ACHN (cell line): ENCODE data around the gene LTA4H.
A peak's percentile ranks its signal among the peaks of the same experiment; 100 is the strongest.

Experiments used
- DNase-seq: peaks from one replicate; pipeline ENCODE4 v3.0.0-alpha.2; 2015
- in situ Hi-C: cut with HindIII; loops from 2 replicates; pipeline ENCODE4 v1.10.0; 2017; ENCODE audit warnings: low sequenced_read_pairs, low pct_ligation_motif_present, low pct_unique_long_range_greater_than_20kb

The LTA4H gene

DNA sequence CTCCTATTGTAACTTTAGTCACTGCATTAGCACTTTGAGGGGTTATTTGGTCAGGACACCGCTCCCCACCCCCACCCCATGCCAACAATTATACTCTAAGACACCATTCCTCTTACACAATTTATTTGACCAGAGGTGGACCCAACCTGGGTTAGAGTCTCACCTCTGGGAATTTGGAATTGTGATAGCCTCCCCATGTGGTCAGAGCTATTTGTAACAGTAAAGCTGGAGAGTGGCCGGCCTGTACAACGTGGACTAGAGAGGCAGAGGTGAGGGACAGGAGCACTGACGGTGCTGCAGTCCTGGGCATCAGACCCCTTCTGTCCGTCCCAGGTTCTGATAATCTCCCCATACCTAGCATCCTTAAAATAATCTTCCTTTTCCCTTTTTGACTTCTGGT is 35.9 kb downstream of the LTA4H start:
- DNase-seq, result no peak
- in situ Hi-C loops, result no loop called here

DNA sequence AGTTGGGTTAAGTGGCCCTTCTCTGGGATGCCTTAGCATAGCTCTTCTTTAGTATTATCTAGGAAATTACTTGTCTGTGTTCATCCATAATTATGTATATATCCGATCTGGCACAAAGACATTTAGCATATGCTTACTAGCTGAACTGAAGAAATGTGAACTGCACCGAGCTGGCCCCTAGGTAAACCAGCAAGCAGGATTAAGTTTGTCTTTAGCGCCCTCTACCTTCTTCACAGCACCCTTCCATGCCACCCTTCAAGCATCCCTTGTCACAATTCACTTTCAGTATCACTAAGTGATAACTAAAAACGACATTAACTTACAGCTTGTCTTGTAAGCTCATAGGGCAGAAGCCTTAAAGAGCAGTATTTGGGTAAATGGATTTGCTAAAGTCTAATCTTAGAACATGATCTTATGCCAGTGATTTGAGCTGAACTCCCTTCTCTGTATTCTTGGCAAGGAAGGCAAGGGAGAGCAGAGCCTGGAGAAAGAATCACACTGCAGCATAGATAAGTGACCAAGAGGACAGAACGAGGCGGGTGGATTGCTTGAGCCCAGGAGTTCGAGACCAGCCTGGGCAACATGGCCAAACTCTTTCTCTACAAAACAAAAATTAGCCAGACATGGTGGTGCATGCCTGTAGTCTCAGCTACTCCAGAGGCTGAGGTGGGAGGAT is 36.6 kb downstream of the LTA4H start:
- in situ Hi-C loops, result no loop called here
- peak; percentile 79 for DNase-seq

DNA sequence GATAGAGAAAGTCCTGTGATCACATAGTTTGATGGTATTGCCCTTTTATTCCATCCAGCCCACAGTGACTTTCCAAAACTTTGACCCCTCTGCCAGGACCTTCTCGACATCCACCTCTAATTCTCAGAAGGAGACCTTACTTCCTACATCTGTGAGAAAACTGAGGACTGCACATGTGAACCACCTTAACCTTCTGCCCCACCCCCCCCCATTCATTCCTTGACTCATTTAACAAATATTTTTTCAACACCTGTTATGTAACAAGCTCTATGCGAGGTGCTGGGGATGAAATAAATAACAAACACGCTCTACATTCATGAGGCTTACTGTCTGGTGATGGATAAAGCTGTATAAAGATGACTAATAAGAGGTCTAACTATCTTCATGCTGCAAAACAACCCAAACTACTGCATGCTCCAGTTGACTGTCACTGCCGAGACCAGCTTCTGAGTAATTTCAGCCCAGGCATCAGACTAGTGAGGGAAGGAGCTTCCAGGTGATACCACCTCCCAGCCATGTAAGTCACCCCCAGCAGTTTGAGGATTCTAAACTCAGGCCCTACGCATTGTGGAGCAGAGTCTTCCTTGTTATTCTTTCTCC is 37.4 kb downstream of the LTA4H start:
- in situ Hi-C loops, result no loop called here
- no peak for DNase-seq

DNA sequence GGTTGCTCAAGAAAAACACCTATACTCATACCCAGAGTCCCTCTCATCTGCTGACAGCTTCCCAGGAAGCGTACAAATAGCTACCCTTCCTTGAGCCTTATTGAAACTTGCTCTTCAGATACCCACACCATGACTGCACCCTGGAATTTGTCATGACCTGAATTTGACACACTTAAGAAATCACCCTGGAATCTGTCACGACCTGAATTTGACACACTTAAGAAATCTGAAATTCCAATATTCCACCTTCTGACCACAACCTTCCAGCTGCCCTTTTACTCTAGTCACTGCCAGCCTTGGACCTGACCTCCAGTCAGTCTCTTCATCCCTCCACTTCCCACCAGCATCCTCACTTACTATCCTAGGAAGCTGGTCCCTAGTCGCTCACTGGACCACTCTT is 38.1 kb downstream of the LTA4H start:
- DNase-seq, result no peak
- in situ Hi-C loops, result no loop called here

DNA sequence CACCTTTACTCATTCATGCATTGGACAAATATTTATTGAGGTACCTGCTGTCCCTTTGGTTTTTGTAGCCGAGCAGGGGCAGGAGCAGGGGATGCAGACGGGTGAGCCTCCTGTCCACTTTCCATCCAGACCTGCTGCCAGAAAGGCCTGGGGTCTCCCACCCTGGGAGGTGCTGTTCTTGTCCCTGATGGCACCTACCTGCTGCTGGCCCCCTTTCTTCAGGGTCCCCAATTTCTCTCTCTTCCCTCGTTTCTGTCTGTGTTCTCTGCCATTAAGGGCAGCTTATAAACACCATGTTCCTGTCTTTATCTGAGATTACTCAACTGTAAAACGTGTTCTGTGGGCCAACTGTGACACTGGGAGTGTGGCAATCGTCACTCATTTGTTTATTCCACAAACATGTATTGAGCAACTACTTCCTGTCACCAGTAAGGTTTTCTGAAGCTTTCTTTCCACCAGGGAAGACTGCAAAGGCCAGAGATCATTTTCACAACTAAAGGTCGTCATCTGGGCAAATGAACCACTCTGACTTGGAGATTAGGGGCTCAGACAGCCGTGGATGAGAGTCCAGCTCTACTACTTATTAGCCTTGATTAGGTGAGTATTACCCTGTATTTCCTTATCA is 39.2 kb downstream of the LTA4H start, which contains the start of gene HAL:
Gene HAL (minus strand): TSS at position 311 of the 625 bp plus-strand sequence. CDS start 434 bp downstream, outside the sequence.
- DNase-seq, result no peak
- in situ Hi-C loops, result no loop called here

DNA sequence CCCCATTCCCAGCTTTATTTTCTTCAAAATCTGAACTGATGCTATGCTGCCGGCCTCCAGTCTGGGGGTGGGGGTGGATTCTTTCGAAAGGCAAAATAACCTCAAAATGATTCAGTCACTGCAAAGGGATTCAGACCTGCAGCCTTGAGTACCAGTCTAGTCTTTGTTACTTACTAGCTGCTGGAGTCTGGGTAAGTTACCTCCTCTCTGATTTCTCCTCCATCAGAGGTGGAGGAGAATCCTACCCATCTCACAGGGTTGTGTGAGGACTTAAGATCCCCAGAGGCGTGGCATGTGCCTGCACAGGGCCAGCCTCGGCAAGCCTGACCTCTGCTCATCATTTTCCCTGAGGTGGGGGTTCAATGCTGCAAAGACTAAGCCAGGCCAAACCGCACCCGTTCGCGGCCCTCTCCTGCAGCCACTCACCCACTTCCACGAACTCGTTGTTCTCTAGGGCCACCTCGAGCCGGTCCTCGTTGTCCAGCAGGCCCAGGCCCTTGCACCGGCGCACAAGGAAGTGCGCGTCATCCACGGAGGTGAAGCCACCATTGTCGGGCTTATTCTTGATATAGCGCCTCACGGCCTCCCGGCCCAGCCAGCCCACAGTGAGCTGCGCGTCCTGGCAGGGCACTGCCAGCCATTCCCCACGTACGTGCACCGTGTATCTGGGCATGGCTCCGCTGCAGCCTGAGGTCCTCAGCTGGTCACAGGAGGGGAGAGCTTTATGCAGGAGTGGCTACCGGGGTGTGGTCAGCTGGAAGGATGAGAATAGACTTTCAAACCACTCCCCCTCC is 40.0 kb downstream of the LTA4H start:
- in situ Hi-C loops, result no loop called here
- no peak for DNase-seq

DNA sequence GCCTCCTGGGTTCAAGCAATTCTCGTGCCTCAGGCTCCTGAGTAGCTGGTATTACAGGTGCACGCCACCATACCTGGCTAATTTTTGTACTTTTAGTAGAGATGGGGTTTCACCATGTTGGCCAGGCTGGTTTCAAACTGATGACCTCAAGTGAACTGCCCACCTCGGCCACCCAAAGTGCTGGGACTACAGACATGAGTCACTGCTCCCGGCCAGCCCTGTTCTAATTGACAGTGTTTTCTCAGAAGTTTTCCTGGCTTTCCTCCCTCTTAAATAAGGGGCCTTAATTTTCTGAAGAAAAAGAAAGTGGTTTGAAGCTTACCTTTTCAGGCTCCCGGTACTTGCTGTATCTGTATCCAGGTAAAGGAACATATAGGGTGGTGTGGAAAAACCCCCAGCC is 40.9 kb downstream of the LTA4H start:
- DNase-seq, result no peak
- in situ Hi-C loops, result no loop called here

DNA sequence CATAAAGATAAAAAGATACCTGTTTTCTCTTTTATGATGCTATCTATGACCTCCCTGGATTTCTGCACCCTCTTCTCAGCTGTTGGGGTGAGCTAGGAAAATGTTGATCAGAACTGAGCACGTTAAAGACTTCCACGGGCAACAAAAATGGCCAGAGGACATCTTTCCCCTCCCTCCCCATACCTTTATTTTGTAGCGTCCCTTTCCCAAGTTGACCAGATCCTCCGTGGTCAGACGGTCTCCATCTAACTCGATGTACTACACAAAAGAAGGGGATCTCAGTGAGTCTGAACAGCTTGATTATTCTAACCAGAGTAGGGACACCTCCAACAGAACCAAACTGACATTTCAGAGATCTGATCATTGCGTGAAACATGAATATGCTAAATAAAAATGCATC is 41.5 kb downstream of the LTA4H start:
- DNase-seq, result no peak
- in situ Hi-C loops, result no loop called here

DNA sequence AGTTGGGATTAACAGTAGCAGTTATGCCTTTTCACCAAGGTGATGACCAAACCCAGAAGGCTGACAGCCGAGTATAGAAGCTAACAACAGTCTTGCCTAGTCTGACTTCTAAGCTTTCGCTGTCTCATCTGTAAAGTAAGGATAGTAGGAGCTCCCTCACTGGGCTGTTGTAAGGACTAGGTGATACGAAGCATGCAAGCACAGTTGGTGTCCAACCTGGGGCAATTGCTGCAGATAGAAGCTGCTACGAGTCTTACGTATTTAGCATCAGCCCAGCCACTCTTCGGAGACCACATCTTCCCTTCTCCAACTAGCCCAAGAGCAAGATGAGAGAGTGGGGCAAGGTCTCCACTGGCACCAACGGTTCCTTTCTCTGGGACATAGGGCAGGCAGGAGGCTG is 45.3 kb downstream of the LTA4H start:
- in situ Hi-C loops, result no loop called here
- no peak for DNase-seq

DNA sequence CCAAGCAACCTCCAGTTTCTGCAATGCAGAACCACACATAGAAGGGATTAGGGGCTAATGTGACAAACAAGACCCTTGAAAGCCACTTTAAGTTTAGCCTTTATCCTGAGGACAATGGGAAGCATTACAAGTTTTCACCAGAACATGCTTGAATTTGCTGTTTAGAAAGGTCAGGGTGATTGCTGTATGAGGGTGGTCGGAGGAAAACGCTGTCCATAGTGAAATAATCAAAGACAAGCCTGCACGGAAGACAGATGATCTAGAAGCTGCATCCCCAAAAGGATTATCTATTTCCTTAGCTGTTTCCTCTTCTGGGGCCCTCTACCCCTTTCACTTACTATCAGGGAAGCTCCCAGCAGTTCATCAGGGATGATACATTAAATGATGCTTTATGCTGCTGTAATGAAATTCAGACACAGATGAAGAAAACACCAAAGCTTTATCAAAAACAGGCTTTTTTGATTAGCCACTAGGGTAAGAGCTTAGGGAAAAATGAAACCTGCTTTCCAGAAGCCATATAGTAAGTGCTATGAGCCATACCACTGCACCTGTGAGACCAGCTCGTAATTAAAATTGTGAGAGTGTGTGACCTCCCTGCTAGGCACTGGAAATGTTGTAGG is 45.8 kb downstream of the LTA4H start:
- DNase-seq, result no peak
- in situ Hi-C loops, result no loop called here

DNA sequence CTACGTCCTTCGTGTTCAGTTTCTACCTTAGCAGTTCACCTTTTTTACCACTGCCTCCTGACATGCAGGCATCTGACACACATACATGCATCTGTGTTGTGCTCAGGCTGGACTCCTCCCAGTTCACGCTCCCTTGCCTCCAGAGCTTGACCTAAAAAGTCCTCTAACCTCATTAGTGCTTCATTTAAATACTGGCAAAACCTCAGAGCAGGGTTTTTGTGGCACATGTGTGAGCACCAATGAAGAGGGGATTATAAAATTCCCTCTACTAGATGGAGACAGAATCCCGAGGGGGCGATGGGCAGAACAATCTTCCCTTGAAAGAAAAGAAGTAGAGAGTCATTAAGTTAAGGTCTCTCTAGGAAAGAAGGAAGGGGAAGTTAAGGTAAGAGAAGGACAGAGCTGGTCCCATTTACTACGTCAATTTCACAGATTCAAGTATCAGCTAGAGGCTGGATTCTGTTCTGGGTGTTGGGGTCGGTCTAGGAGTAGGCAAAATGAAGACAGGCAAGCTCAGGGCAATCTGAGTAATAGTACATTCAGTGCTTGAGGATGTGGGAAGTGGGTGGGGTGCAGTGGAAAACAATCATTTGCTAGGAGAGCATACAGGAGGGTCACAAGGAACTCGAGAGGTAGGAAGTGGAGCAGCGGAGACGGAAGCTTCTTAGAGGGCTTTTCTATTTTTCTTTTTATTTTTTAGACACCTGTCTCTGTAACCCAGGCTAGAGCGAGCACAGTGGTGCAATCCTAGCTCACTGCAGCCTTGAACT is 46.7 kb downstream of the LTA4H start:
- in situ Hi-C loops, result no loop called here
- DNase-seq, result no peak

DNA sequence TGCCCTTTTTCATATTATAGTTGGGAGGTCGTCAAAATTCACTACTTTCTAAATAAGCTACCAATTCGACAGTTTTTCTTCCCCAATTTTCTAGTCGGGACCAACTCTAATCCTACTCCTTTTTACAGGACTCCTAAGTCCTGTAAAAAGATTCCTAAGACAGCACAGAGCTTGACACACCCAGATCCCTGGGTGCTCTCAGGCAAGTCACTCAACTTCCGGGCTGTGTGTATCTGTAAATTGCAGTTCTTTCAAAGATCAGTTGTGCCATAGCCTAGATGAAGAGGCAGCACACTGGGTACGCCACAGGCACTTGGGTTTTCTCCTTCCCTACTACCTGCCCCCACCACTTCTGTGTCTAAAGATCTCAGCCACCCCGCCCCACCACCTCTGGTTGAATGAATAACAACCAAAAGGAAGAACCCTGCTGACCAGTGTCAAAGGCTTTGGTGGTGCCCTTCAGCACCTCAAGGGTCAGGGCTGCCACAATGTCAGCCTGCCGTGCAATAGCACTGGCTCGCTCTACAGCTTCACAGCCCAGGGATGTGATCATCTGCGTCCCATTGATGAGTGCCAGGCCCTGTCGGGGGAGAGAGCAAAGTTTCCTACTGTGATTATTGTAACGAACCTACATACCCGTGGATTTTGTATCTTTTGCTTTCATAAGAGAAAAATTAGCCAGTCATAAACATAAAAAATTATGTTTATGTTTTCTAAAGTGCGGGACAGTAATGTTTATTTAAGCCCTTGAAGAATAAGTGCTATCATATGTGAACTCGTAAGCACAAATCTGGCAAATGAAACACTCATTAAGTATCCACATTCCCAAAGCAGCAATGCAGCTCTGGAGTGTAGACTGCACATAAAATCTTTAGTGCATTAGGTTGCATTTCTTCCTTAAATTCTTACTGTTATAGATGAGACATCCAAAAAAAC is 48.5 kb downstream of the LTA4H start:
- in situ Hi-C loops, result no loop called here
- no peak for DNase-seq

DNA sequence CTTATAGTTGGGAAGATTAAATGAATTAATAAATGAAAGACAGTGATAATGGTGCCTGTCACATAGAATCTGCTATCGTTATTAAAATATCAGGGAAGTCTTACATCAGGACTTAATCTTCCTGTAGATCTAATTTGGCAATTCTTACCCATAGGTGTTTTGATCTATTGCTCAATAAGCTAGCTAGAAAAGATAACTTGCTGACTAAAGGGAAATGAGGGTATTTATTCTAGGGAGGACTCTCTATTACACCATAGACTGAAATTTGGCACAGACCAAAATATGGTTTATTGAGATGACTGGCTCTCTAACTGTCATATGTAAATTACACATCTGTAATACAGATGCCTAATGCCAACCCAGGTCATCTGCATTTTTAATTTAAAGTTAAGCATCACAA is 50.7 kb downstream of the LTA4H start:
- DNase-seq, result no peak
- in situ Hi-C loops, result no loop called here

DNA sequence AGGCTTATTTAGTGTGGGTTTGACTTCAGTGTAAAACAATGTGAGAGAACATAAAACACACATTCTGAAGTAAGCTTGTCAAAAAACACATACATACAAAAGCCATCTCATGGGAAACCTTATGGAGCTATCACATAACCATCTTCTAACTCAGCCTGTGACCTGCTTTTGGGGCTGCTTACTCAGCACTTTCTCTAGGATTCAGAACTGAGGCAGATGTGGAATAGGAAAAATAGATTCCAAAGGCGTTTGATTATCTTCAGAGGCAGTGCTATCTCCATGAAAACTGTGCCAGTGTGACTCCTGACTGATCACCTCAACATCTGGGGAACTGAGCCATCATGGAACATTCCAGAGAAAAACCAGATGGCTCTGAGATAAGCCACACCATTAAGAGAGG is 52.8 kb downstream of the LTA4H start:
- in situ Hi-C loops, result no loop called here
- no peak for DNase-seq

DNA sequence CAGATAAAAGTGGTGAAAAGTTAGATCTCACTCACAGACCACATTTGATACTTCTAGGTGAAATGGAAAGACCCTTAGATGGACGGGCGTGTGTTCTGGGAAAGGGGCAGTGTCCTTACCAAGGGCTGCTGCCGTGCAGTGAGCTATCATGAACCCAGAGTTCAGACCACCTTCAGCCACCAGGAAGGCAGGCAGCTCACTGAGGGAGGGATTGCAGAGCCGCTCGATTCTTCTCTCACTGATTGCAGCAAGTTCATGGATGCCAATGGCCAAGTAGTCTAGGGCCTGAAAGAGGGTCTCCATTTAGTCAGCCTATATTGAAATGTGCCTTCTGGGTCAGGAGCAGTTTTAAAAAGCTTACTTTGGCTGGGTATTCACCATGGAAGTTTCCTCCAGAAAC is 55.0 kb downstream of the LTA4H start:
- DNase-seq, result no peak
- in situ Hi-C loops, result no loop called here

DNA sequence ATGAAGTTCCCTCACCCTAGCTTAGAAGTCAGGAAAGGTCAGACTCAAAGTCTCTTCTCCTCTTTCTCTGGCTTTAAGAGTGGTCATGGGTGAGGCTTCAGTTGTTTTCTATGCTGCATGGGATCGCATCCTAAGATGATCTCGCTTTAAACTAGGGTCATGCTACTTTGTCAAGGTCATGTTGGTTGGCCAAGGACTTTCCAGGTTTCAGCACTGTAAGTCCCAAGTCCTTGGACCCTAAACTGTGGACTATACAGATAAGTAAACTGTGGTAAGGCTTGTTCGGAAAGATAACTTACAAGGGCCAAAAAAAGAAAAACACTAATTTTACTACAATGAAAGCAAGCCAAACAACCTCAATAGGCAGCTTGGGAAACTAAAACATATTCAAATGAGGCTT is 56.6 kb downstream of the LTA4H start:
- in situ Hi-C loops, result no loop called here
- no peak for DNase-seq

DNA sequence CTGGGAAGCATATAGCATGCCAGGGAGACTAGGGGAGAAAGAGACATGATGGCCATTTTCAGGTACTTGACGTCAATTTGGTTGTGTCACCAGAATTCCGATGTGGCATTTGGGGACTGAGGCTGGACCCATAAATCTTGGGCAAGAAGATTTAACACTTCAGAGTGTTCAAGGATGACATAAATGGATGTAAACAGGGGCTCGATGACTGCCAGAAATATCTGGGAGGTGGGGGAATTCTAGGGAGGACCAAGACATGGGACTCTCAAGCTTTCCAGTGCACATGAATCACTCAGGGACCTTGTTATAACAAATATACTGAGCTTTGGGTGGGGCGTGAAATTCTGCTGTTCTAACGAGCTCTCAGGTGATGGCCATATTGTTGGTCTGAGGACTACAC is 57.0 kb downstream of the LTA4H start:
- in situ Hi-C loops, result no loop called here

More for the DNA sequence above, 57.0 kb downstream of the LTA4H start:
- no peak for DNase-seq
